HG03135 (cell line): ENCODE data around the gene ZNF444.

ENCODE experiments used
- ATAC-seq: cut with Tn5 transposase; IDR thresholded peaks from one replicate; pipeline ENCODE4 v1.9.1; 2021; ENCODE audit warnings: mild to moderate bottlenecking, moderate library complexity; ENCODE audit not compliant: unreplicated experiment

Gene ZNF444

DNA sequence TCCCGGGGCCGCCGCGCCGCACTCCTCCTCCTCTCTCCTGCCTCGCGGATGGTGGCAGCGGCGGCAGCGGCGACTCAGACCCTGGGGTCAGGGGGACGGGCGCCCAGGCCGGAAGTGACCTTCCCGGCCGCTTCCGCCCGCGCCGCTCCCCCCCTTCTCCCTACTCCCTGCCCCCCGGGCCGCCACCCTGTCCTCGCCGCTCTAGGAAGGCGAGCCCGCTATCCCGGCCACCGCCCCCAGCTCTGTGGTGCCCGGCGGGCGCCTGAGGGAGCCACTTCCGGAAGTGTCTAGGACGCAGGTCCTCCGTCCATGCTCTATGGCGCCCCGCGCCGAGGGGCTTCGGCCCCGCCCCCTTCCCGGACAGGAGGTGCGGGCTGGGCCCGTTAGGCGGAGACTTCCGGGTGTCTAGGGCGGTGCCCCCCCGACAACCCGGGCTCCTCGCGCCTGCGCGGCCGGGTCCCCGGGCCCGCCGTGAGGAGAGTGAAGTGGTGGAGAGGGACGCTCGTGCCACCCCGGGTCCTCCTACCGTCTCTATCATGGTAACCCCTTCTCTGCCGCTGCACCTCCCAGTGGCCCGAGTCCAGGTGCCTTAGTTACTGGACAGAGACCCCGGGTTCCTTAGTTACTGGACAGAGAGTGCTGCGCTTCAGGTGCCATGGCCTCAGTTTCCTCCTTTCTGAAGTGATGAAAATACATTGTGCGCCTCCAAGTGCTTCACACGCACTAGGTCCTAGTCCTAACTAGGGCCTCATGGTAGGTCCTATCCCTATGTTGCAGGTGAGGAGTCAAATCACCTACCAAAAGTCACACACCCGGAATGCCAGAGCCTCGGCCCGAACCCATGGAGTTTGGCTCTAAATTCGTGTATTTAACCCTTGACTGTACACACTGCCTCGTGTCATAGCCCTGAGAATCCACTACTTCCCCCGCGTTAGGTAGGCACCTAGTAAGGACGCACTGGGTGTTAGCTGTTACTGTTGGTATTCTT, 19.6 kb upstream of the ZNF444 start, which contains the start of gene ZNF787:
TSS of gene ZNF787 (minus strand) at position 116 of the 988 bp plus-strand sequence. CDS start 18,078 bp downstream, outside the sequence.
- ATAC-seq, result peak; percentile 88

DNA sequence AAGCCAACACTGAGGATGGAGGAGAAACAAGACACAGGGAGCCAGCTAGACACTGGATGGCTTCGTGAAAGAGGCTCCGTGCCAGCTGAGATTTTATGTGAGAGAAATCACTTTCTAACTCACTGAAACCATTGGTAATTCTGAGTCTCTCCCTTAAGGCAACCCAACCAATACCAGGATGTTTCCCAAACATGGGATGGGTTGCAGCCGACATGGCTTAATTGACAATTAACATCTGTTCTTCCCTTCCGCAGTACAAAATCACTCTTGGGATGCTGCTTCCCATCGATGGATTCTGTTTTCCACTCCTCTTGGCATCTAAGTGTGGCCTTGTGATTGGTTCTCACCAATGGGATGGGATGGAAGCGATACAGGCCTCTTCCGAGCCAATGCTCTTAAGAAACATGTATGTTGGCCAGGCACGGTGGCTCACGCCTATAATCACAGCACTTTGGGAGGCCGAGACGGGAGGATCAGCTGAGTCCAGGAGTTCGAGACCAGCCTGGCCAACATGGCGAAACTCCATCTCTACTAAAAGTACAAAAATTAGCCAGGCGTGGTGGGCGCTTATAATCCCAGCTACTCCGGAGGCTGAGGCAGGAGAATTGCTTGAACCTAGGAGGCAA, 17.7 kb upstream of the ZNF444 start:
- ATAC-seq, result no peak

GRCh38 chr19:56124578-56124977, 16.5 kb upstream of the ZNF444 start:
- no peak for ATAC-seq

- ATAC-seq, result no peak
Measured at GRCh38 chr19:56125806-56126590, 15.1 kb upstream of the ZNF444 start.

GRCh38 chr19:56126983-56127780, 13.9 kb upstream of the ZNF444 start:
- ATAC-seq, result no peak

DNA sequence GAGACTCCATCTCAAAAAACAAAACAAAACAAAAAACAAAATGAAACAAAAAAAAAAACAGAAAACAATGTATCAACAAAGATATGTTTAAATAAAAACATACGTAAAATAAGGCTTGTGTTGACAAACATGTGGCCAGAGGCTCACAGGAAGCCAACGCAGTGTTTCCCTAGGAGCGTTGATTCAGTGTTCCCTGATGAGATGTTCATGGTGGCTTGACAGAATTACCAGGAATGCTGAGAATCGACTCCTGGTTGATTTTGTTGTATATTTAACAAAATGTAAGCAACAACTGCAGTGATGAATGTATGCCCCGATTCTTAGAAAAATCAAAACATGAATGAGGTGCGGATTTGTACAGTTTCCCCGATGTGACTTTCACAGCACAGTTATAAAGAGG, 11.1 kb upstream of the ZNF444 start:
- ATAC-seq, result no peak

DNA sequence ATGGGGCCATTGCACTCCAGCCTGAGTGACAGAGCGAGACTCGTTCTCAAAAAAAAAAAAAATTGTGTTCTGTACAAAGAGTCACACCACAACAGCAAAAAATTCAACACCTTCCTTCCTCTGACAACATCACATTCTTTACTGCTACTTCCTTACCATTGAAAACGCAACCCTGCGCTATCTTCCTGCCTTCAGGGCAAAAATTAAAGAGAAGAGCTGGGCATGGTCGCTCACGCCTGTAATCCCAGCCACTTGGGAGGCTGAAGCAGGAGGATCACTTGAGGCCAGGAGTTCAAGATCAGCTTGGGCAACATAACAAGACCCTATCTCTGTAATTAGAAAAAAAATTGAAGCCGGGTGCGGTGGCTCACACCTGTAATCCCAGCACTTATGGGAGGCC, 9.4 kb upstream of the ZNF444 start:
- no peak for ATAC-seq

GRCh38 chr19:56132316-56132822, 8.7 kb upstream of the ZNF444 start:
- no peak for ATAC-seq

DNA sequence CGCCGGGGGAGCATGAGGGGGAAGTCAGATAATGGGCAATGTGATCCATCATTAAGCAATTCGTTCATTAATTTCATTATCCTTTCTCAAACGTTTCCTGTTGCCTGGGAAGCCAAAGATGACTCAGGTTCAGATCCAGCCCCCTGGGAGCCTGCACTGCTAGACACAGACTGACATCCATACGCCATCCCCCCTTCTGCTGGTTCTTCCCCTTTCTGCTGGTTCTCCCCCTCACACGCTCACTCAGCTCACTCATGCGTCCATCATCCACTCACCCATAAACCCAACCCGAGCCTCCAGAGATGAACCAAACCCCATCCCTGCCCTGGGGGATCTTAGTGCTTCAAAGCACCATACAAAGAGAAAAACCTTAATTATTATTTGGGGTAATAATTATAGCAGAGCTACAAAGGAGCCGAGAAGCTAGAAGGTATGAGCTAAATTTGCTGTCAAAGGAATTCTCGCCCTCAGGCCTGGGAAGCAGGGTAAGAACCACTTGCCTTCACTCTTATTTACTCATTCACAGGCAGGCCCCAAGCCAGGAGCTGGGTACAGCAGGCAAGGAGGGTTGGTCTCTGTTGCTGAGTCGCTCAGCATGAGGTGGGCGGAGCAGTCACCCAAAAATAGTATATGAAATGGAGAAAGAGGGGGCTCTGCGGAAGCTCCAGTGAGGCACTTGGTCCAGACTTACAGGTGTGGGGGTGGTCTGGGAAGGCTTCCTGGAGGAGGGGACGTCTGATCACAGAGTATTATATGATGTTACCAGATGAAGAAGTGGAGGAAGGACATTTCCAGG, 7.0 kb upstream of the ZNF444 start:
- ATAC-seq, result no peak

DNA sequence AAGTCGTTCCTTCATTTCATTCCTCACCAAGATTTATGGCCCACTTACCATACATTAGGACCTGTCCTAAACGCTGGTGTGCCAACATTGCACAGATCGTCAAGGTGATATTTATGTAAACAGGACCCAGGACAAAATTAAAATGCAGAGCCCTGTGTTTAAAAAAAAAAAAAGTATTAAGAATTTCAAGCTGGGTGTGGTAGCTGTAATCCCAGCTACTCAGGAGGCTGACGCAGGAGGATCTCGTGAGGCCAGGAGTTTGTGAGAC, 6.5 kb upstream of the ZNF444 start:
- no peak for ATAC-seq

GRCh38 chr19:56136362-56136761, 4.7 kb upstream of the ZNF444 start:
- ATAC-seq, result no peak

DNA sequence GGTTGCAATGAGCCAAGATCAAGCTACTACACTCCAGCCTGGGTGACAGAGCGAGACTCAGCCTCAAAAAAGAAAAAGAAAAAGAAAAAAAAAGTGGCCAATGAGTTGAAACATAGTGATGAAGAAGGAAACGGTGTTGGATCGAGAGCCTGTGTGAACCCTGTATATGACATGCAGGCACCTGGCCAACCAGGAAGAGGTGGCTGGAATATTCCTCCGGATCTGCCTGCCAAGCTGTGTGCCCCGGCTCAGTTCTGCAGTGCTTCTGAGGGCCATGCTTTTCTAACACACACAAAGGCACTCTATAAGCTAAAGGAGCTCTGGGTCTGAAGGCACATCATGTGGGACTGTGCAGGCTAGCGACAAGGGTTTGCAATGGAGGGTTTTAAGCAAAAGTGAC, 3.7 kb upstream of the ZNF444 start:
- ATAC-seq, result no peak

DNA sequence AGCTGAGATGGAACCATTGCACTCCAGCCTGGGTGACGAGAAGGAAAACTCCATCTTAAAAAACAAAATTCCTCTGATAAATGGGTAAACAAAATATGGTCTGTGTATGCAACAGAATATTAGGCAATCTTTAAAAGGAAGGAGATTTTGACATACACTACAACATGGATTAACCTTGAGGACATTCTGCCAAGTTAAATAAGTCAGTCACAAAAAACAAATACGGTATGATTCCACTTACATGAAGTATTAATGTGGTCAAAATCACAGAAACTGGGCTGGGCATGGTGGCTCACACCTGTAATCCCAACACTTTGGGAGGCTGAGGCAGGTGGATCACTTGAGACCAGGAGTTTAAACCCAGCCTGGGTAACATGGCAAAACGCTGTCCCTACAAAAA, 3.0 kb upstream of the ZNF444 start:
- ATAC-seq, result no peak

GRCh38 chr19:56139847-56140582, 1.1 kb upstream of the ZNF444 start:
- no peak for ATAC-seq

DNA sequence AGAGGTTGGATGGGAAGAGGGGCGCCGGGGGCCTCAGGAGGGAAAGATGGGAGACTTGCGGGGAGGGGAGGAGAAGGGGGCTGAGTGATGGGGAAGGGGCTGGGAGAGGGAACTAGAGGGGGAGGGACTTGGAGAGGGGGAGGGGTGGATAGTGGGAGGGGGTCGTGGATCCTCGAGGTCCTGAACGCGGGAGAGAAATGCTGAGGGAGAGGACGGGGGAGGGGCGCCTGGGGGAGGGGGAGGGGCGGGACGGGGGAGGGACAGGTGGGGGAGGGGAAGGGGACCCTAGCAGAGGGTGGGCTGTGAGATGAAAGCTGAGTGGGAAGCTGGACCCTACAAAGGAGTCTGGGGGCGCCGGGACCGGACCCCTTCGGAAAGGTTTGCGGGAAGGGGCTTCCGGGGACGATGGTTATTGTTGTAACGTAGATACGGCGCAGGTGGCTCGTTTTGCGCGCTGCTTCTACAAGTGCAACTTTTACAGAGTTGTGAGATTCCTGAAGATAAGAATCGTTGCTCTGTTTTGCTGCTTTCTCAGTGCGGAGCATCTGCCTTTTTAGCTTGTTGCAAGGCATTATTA, 418 bp downstream of the ZNF444 start:
- ATAC-seq, result no peak

- ATAC-seq, result no peak
Measured at GRCh38 chr19:56142087-56142787, 1.1 kb downstream of the ZNF444 start.

DNA sequence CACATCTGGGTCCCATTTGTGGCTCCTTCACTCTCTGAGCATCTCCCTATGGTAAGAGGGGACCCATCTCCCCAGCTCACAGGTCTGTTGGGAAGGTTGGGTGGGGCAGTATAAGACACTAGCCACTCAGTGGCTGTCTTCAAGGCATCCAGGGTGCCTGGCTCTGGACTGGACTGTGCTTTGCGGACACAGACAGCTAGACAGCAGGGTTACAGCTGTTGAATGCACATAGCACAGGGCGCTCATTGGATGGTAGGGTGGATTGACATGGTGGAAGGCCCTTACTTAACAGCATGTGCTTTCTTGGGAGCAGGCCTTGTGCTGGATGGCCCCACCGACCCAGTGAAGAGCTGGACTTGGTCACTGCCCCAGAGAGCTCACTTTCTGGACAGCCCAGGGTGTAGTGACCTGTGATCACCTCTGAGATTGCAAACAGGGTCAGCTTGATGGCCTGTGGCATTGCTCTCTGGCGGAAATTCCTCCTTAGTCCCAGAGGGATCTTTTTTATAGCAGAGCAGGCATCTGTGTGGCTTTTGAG, 1.9 kb downstream of the ZNF444 start:
- no peak for ATAC-seq

DNA sequence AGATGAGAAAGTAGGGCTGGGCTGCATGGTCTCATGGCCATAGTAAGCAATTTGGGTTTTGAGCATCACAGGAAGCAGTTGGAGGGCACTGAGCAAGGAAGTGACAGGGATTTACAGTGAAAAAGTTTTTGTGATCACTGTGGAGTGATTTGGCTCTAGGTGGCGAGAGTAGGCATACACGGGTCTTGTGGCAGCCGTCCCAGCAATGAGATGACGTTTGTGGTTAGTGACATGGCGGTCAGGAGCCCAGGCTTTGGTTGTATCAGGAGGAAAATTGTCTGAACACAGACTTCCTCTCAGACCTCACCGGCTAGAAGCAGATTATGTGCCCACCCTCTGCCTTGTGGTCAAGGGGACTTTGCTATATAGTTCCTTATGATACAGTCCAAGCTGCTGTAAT, 3.3 kb downstream of the ZNF444 start:
- ATAC-seq, result no peak
